Heart left ventricle (tissue), 16 donors: Measurements from ENCODE around the gene FSTL4. TPM values are rescaled to one million over a fixed set of nuclear protein-coding genes. Genes with fewer than 3 reads are reported as not detected.
A peak's percentile ranks its signal among the peaks of the same experiment; 100 is the strongest.

ENCODE experiments used
- ATAC-seq, 4 donors: fragments of 200-7000 bp; cut with Tn5 transposase; one replicate each; pipeline ENCODE4 v1.9.1; 2020 to 2022; ENCODE audit warnings: moderate library complexity in 4 of 4, mild to moderate bottlenecking in 3 of 4, moderate number of reproducible peaks in 1 of 4
- DNase-seq, 5 donors: peaks; one replicate each; pipeline ENCODE4 v3.0.0-alpha.2; 2020
- H3K27ac ChIP-seq, 12 donors: fragments of 200-600 bp; sonication (generic) in 4 of 12; one replicate each; pipeline versions ENCODE4 v1.5.0 to v1.8.0; 2016 to 2022; ENCODE audit warnings: mild to moderate bottlenecking in 2 of 12
- H3K27me3 ChIP-seq, 9 donors: fragments of 200-600 bp; sonication (generic) in 2 of 9; one replicate each; pipeline versions ENCODE4 v1.5.1 to v1.8.0; 2016 to 2022; ENCODE audit warnings: mild to moderate bottlenecking in 3 of 9
- H3K36me3 ChIP-seq, 9 donors: fragments of 200-600 bp; sonication (generic) in 2 of 9; one replicate each; pipeline versions ENCODE4 v1.5.0 to v1.8.0; 2018 to 2022; ENCODE audit warnings: mild to moderate bottlenecking in 2 of 9
- H3K4me1 ChIP-seq, 12 donors: fragments of 200-600 bp; sonication (generic) in 4 of 12; one replicate each; pipeline versions ENCODE4 v1.5.0 to v1.8.0; 2016 to 2022; ENCODE audit warnings: mild to moderate bottlenecking in 3 of 12
- H3K4me3 ChIP-seq, 12 donors: fragments of 200-600 bp; sonication (generic) in 4 of 12; one replicate each; pipeline versions ENCODE4 v1.5.0 to v1.8.0; 2017 to 2022; ENCODE audit warnings: mild to moderate bottlenecking in 9 of 12, moderate library complexity in 4 of 12
- H3K9me3 ChIP-seq, 12 donors: fragments of 200-600 bp; sonication (generic) in 4 of 12; one replicate each; pipeline versions ENCODE4 v1.5.0 to v1.8.0; 2016 to 2022; ENCODE audit warnings: mild to moderate bottlenecking in 1 of 12
- POLR2A ChIP-seq, 2 donors: fragments of 450-650 bp; IDR thresholded peaks; one replicate each; pipeline ENCODE4 v1.6.1; 2017; ENCODE audit warnings: antibody characterized with exemption in 2 of 2, mild to moderate bottlenecking in 2 of 2, moderate library complexity in 2 of 2
- WGBS, 4 donors: extraction: QIAGEN DNeasy Blood & Tissue Kit in 2 of 4; methylation state at CpG; one replicate each; pipeline versions ENCODE4 v1.1.5 to v1.1.7; 2013 to 2018; 5-methylcytosine and 5-hydroxymethylcytosine counted together
- intact Hi-C, 10 donors: fragments of 100-400 bp; cut with DNase I; formaldehyde crosslinking; loops; one replicate each; pipeline versions ENCODE4 v1.11.1 to v1.14.2; 2022
- polyA plus RNA-seq, 2 donors: library from polyadenylated mRNA; stranded (reverse); fragments of 200-250 nt; gene quantifications; one replicate each; pipeline ENCODE4 v1.2.3, GENCODE V29; 2013
- total RNA-seq, 9 donors: library from RNA; depleted of rRNA in 2 of 9; stranded (reverse); fragments of >200 nt in 2 of 9; fragmentation: NEBNext Ultra II Directional in 3 of 9; extraction: Animal tissue kit (Norgen Biotek cat#: 25700) in 3 of 9; gene quantifications; one replicate each; pipeline versions ENCODE4 v1.1.0 to v1.2.4, GENCODE V29; 2016 to 2023
- TF ChIP-seq, protein P1 (sequence below), 12 donors: fragments of 200-600 bp; sonication (generic) in 4 of 12; IDR thresholded peaks; one replicate each; pipeline versions ENCODE4 v1.5.0 to v1.8.0; 2018 to 2022; ENCODE audit warnings: antibody characterized with exemption in 12 of 12, mild to moderate bottlenecking in 5 of 12
- donor health status: ischemic (EF 13 %, LVEDD 7.1; RV severe dilation, severe dysfunction).
- donor health status: healthy with polysubstance abuse.
- donor health status: DM: no; HTN: yes; CAD: no.
- donor health status: DM: no; HTN: no; CAD: no.
- donor health status: ischemic (EF 25% LVEDD 6.9; RV normal size, moderate dysfunction).
- donor health status: ischemic (EF 25% LVEDD 5.7; RV mildly dilated, moderate dysfunction).
- donor health status: healthy.
- donor health status: DM: yes; HTN: yes; CAD: no.
- donor health status: ischemic (EF 35%, LVEDD 5.7; RV mildly dilated, moderate dysfunction).
- donor health status: nonischemic (EF 11% LVEDD 7.7; RV severe dilation, severe dysfunction).
- donor health status: DM: yes; HTN: yes; CAD: no.
- donor health status: PGD.
- donor health status: ischemic (EF 29% LVEDD 5.4; RV normal size, mild dysfunction).
- donor health status: nonischemic (EF 23%, LVEDD 6.1; RV moderate dilation, normal function).

FSTL4 gene
- total and polyA plus RNA-seq, 11 donors = 0.01 to 0.39 (median 0.17) TPM; not detected in 6

DNA sequence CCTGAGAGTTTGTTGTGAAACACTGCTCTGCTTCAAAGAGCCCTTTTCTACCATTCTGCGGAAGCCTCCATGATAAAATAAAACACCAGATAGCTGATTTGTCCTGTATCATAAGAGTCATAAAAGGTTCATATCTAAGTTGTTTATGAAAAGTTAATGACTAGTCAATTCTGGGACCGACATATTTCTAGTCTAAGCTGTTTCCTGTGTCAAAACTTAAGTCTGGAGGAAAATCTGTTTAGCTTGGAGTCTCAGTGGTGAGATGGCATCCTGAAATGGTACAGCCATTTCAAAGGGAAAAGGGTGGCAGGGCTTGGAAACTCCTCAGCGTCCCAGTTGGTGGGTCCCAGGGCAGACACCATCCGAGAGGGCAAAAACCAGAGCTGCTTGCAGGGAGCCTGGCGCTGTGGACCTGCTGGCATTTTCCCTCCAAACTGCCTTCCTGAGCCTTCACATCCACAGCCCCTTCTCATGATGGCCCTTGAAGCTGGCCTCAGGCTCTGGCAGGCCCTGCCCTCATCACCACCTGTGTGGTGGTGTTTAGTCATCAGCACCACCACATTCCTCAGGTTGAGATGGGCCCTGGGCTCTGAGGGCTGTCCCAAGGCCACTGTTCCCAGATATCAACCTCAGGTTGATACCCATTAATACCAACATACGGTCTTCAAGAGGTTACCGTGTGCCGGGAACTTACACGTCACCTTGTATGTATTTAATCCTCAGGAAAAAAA is 376.5 kb downstream of the FSTL4 start:
- H3K9me3 ChIP-seq = no peaks in the 10 kb centered on the region
- H3K27ac ChIP-seq = no peak overlapping the region
- 83 to 96% (median 86%) methylated on average over 8 to 9 of the region's 9 CpGs for WGBS, 4 donors
- TF ChIP-seq, protein P1, sequence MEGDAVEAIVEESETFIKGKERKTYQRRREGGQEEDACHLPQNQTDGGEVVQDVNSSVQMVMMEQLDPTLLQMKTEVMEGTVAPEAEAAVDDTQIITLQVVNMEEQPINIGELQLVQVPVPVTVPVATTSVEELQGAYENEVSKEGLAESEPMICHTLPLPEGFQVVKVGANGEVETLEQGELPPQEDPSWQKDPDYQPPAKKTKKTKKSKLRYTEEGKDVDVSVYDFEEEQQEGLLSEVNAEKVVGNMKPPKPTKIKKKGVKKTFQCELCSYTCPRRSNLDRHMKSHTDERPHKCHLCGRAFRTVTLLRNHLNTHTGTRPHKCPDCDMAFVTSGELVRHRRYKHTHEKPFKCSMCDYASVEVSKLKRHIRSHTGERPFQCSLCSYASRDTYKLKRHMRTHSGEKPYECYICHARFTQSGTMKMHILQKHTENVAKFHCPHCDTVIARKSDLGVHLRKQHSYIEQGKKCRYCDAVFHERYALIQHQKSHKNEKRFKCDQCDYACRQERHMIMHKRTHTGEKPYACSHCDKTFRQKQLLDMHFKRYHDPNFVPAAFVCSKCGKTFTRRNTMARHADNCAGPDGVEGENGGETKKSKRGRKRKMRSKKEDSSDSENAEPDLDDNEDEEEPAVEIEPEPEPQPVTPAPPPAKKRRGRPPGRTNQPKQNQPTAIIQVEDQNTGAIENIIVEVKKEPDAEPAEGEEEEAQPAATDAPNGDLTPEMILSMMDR (IDR thresholded peaks at IDR 0.05) = no peak
- TF ChIP-seq POLR2A (IDR thresholded peaks at IDR 0.05) = no peak
- intact Hi-C loops = no loop called here
- peak in 1 of 5 donors; percentile 29 for DNase-seq
- no peak for ATAC-seq
- H3K27me3 ChIP-seq = peaks cover 0 to 4% (median 0%) of the 10 kb centered on the region in 9 donors
- peaks cover 0 to 3% (median 0%) of the 10 kb centered on the region in 12 donors for H3K4me1 ChIP-seq
- H3K4me3 ChIP-seq = no peak overlapping the region
- H3K36me3 ChIP-seq = no peaks in the 10 kb centered on the region

DNA sequence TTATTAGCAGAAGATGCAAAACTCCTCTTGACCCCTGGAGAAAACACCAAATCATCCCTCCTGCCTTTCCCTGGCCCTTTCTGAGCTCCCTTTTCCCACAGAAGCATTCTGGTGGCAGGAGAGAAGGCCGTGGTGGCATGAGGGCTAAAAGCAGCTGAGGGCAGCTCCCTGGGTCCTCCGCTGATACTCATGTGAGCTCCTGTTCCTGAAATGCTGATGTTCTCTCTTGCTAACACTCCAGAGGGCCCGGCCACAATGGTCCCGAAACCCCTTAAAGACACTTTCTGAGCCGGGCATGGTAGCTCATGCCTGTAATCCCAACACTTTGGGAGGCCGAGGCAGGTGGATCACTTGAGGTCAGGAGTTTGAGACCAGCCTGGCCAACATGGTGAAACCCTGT is 377.4 kb downstream of the FSTL4 start:
- Histone ChIP-seq H3K36me3 (no peaks in the 10 kb centered on the region), H3K9me3 (no peaks in the 10 kb centered on the region), H3K4me3 (no peak overlapping the region), H3K27me3 (peaks cover 0 to 4% (median 0%) of the 10 kb centered on the region in 9 donors), H3K4me1 (peaks cover 0 to 5% (median 0%) of the 10 kb centered on the region in 12 donors), H3K27ac (no peak overlapping the region)
- intact Hi-C loops = no loop called here
- TF ChIP-seq, protein P1 (IDR thresholded peaks at IDR 0.05) = no peak
- no peak for TF ChIP-seq POLR2A (IDR thresholded peaks at IDR 0.05)
- 86 to 95% (median 90%) methylated on average over 6 of the region's 6 CpGs for WGBS, 4 donors
- DNase-seq = no peak
- no peak for ATAC-seq

DNA sequence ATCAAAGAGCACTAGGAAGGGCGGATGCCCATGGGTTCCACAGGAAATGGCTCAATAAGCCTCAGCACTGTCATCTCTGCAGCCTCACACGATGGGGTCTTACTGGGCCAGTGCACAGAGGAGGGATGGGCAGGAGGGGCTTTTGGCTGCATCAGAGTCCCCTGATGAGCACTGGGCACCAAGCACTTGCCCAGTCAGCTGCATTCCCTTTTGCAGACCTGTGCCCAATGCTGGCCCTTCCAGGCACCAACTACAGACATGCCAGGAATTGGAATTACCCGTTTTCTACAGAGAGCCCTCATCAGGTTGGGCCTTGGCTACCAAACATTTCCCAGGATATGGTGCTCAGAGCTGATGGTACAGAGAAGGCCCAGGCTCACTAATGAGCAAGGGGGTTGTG is 378.1 kb downstream of the FSTL4 start:
- Histone ChIP-seq H3K27me3 (peaks cover 0 to 4% (median 0%) of the 10 kb centered on the region in 9 donors), H3K4me1 (peaks cover 0 to 6% (median 0%) of the 10 kb centered on the region in 12 donors), H3K4me3 (no peak overlapping the region), H3K36me3 (no peaks in the 10 kb centered on the region), H3K27ac (no peak overlapping the region), H3K9me3 (no peaks in the 10 kb centered on the region)
- 74 to 87% (median 82%) methylated on average over 3 of the region's 3 CpGs for WGBS, 4 donors
- no peak for DNase-seq
- no peak for ATAC-seq
- TF ChIP-seq POLR2A (IDR thresholded peaks at IDR 0.05) = no peak
- TF ChIP-seq, protein P1 (IDR thresholded peaks at IDR 0.05) = no peak
- intact Hi-C loops = no loop called here

DNA sequence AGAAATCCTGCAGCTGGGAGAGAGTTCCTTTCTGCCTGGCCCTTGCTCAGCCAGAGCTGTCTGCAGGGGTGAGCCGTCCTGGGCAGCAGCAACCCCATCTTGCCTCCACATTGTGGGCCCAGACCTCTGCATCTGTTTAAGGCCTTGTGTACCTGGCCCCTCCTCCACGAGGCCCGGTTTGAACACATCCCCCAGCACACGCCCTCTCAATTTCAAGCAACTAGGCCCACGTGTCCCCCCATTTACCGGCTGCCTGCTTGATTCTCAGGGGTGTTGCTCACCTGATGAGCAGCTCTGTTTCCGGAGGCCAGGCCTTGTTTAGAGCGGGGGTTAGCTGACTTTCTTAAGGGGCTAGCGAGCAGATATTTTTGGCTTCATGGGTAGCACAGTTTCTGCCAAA is 378.7 kb downstream of the FSTL4 start:
- WGBS, 4 donors = 85 to 92% (median 87%) methylated on average over 7 to 9 of the region's 9 CpGs
- H3K4me3 ChIP-seq = no peak overlapping the region
- no peak for TF ChIP-seq POLR2A (IDR thresholded peaks at IDR 0.05)
- TF ChIP-seq, protein P1 (IDR thresholded peaks at IDR 0.05) = no peak
- peaks cover 0 to 4% (median 0%) of the 10 kb centered on the region in 9 donors for H3K27me3 ChIP-seq
- DNase-seq (no peak), ATAC-seq (no peak)
- H3K4me1 ChIP-seq = peaks cover 0 to 6% (median 0%) of the 10 kb centered on the region in 12 donors
- H3K36me3 ChIP-seq = no peaks in the 10 kb centered on the region
- intact Hi-C loops = no loop called here
- H3K27ac ChIP-seq = no peak overlapping the region
- H3K9me3 ChIP-seq = no peaks in the 10 kb centered on the region
